NCI-H2196 (cell line): ENCODE data around the gene RASGEF1B.
"Not testable (repeated sequence)": the region's sequence is repeated elsewhere in the genome, so short reads cannot be mapped to it uniquely, and the experiment has no call there.

Experiments used
- DNase-seq: peaks from one replicate; lab custom pipeline; 2025; ENCODE audit not compliant: unreplicated experiment; lab: John Stamatoyannopoulos, UW

RASGEF1B gene

GRCh38 chr4:81498551-81499099 lies 26.9 kb upstream of the RASGEF1B start:
- DNase-seq: no peak

GRCh38 chr4:81498046-81498445 lies 26.3 kb upstream of the RASGEF1B start:
- DNase-seq: no peak

GRCh38 chr4:81495345-81495744 lies 23.6 kb upstream of the RASGEF1B start:
- no peak for DNase-seq

GRCh38 chr4:81494031-81494431 lies 22.3 kb upstream of the RASGEF1B start:
- no peak for DNase-seq

GRCh38 chr4:81492606-81493230 lies 21.0 kb upstream of the RASGEF1B start:
- DNase-seq: no peak

GRCh38 chr4:81491943-81492342 lies 20.2 kb upstream of the RASGEF1B start:
- DNase-seq: no peak

GRCh38 chr4:81490403-81491160 lies 18.9 kb upstream of the RASGEF1B start:
- DNase-seq: no peak

- DNase-seq: no peak
These were observed 14.8 kb upstream of the RASGEF1B start for GRCh38 chr4:81486502-81486901.

GRCh38 chr4:81485310-81485980 lies 13.7 kb upstream of the RASGEF1B start:
- DNase-seq: no peak

- no peak for DNase-seq
These were observed 10.6 kb upstream of the RASGEF1B start for GRCh38 chr4:81482326-81482725.

- DNase-seq: no peak
These were observed 9.4 kb upstream of the RASGEF1B start for GRCh38 chr4:81481151-81481550.

GRCh38 chr4:81479573-81479972 lies 7.9 kb upstream of the RASGEF1B start:
- DNase-seq: not testable (repeated sequence)

GRCh38 chr4:81473331-81474265 lies 1.9 kb upstream of the RASGEF1B start:
- not testable (repeated sequence) for DNase-seq

- peak; percentile 56 for DNase-seq
These were observed 825 bp upstream of the RASGEF1B start for GRCh38 chr4:81472281-81473182.

- DNase-seq: no peak
These were observed 464 bp downstream of the RASGEF1B start for GRCh38 chr4:81471298-81471587.

GRCh38 chr4:81470456-81471297 lies 1.0 kb downstream of the RASGEF1B start:
- no peak for DNase-seq

- no peak for DNase-seq
These were observed 1.8 kb downstream of the RASGEF1B start for GRCh38 chr4:81469781-81470455.

GRCh38 chr4:81468678-81469077 lies 3.0 kb downstream of the RASGEF1B start:
- no peak for DNase-seq

- no peak for DNase-seq
These were observed 4.1 kb downstream of the RASGEF1B start for GRCh38 chr4:81467672-81467964.
